Fibroblast of the aortic adventitia (primary cell): ENCODE data around the gene EEF1AKMT3. TPM values are rescaled to one million over a fixed set of nuclear protein-coding genes. Genes with fewer than 3 reads are reported as not detected.
A peak's percentile ranks its signal among the peaks of the same experiment; 100 is the strongest.

Experiments
- DNase-seq: peaks from one replicate; pipeline ENCODE4 v3.0.0-alpha.2; 2010; ENCODE audit warnings: low read depth
- H3K4me3 ChIP-seq: 2 replicates; pipeline ENCODE4 v1.5.1; 2011; ENCODE audit warnings: low read depth, mild to moderate bottlenecking, control low read depth, low read length, moderate library complexity
- CTCF ChIP-seq: IDR thresholded peaks from 2 replicates; pipeline ENCODE4 v1.5.1; 2011; ENCODE audit warnings: mild to moderate bottlenecking, low read length, control low read depth, inconsistent platforms; ENCODE audit not compliant: insufficient read depth
- total RNA-seq: library from RNA; depleted of rRNA; stranded (reverse); fragments of >200 nt; gene quantifications from 2 replicates; pipeline ENCODE4 v1.2.3, GENCODE V29; 2012; ENCODE audit warnings: low replicate concordance

Gene EEF1AKMT3
- total RNA-seq, 1 donor: 6.6 TPM

GRCh38 chr12:57813111-57813970, 40.9 kb downstream of the EEF1AKMT3 start:
- no peak for DNase-seq
- no peak for TF ChIP-seq CTCF
- H3K4me3 ChIP-seq: no peak overlapping the region

GRCh38 chr12:57813971-57814772, 41.8 kb downstream of the EEF1AKMT3 start:
- no peak overlapping the region for H3K4me3 ChIP-seq
- peak; percentile 70 for DNase-seq
- TF ChIP-seq CTCF: peak; percentile 39

- peak; percentile 12 for TF ChIP-seq CTCF
- no peak overlapping the region for H3K4me3 ChIP-seq
- no peak for DNase-seq
These were observed 43.0 kb downstream of the EEF1AKMT3 start for GRCh38 chr12:57815177-57816000.

- TF ChIP-seq CTCF: no peak
- no peak for DNase-seq
- no peak overlapping the region for H3K4me3 ChIP-seq
These were observed 43.8 kb downstream of the EEF1AKMT3 start for GRCh38 chr12:57816001-57816854.

- no peak overlapping the region for H3K4me3 ChIP-seq
- peak; percentile 39 for DNase-seq
- no peak for TF ChIP-seq CTCF
These were observed 44.4 kb downstream of the EEF1AKMT3 start for GRCh38 chr12:57816855-57817151.
